Mucosa of stomach (tissue), 1 donor: ENCODE results near the gene L1CAM.

Source experiments
- H3K27me3 ChIP-seq: one replicate; pipeline ENCODE4 v1.7.0; 2013; ENCODE audit warnings: mild to moderate bottlenecking, low read length; ENCODE audit not compliant: control insufficient read depth, insufficient read depth
- H3K36me3 ChIP-seq: one replicate; pipeline ENCODE4 v1.7.0; 2013; ENCODE audit warnings: low read length; ENCODE audit not compliant: control insufficient read depth, insufficient read depth
- H3K4me1 ChIP-seq: one replicate; pipeline ENCODE4 v1.7.0; 2013; ENCODE audit warnings: mild to moderate bottlenecking, low read length; ENCODE audit not compliant: control insufficient read depth, insufficient read depth
- H3K4me3 ChIP-seq: one replicate; pipeline ENCODE4 v1.7.0; 2013; ENCODE audit warnings: low read length
- H3K9ac ChIP-seq: one replicate; pipeline ENCODE4 v1.7.0; 2013; ENCODE audit warnings: mild to moderate bottlenecking, low read length, moderate library complexity
- H3K9me3 ChIP-seq: one replicate; pipeline ENCODE4 v1.7.0; 2013; ENCODE audit warnings: mild to moderate bottlenecking, low read length, moderate library complexity; ENCODE audit not compliant: control insufficient read depth
- donor health status: Pancreatic carcinoma.

The L1CAM gene, protein sequence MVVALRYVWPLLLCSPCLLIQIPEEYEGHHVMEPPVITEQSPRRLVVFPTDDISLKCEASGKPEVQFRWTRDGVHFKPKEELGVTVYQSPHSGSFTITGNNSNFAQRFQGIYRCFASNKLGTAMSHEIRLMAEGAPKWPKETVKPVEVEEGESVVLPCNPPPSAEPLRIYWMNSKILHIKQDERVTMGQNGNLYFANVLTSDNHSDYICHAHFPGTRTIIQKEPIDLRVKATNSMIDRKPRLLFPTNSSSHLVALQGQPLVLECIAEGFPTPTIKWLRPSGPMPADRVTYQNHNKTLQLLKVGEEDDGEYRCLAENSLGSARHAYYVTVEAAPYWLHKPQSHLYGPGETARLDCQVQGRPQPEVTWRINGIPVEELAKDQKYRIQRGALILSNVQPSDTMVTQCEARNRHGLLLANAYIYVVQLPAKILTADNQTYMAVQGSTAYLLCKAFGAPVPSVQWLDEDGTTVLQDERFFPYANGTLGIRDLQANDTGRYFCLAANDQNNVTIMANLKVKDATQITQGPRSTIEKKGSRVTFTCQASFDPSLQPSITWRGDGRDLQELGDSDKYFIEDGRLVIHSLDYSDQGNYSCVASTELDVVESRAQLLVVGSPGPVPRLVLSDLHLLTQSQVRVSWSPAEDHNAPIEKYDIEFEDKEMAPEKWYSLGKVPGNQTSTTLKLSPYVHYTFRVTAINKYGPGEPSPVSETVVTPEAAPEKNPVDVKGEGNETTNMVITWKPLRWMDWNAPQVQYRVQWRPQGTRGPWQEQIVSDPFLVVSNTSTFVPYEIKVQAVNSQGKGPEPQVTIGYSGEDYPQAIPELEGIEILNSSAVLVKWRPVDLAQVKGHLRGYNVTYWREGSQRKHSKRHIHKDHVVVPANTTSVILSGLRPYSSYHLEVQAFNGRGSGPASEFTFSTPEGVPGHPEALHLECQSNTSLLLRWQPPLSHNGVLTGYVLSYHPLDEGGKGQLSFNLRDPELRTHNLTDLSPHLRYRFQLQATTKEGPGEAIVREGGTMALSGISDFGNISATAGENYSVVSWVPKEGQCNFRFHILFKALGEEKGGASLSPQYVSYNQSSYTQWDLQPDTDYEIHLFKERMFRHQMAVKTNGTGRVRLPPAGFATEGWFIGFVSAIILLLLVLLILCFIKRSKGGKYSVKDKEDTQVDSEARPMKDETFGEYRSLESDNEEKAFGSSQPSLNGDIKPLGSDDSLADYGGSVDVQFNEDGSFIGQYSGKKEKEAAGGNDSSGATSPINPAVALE

DNA sequence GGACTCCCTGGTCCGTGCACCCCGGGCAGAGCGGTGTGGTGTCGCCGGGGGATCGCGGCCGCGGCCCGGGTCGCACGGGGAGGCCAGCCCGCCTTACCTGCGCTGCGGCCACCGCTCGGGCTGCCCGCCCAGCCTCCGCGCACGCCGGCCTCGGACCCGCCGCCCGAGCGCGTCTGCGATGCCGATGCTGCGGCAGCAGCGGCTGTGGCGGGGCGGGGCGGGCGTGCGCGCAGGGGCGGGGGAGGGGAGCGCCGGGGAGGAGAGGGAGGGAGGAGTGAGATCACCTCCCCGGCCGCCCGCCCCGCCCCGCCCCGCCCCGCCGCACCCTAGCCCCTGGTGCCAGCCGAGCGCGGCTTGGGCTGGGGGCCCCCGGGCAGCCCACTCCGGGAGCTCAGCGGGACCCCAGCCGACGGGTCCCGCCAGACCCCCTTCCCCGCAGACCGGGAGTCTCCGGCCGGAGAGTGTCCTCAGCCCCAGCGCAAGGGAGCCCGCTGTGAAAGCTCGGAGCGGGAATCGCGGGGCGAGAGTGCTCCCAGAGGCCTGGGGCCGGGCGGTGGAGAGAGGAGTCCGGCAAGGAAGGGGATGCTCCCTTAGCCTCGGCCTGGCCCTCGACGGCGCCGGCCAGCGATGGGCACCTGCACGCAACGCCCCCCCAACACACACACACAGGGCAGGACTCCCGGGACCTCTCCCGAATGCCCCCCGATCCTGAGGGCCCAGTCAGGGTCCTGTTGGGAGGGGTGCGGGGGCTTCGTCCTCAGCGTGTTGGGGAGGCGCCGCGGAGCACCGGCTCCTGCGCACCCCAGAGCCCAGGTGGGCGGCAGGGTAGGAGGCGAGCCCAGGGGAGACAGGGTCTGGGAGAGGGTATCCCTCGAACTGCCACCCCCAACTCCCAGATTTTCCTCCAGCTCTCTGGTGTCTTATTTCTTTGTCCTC, at the start of gene L1CAM:
Gene L1CAM, minus strand, starts transcription at position 206 of the 936 bp plus-strand sequence. CDS start 10,337 bp downstream, outside the sequence.
- Histone ChIP-seq H3K4me1 (peaks cover 6% of the 10 kb centered on the region), H3K9ac (no peak within 1 kb of the TSS), H3K36me3 (no peaks in the 10 kb centered on the region), H3K27me3 (peaks cover 36% of the 10 kb centered on the region), H3K4me3 (no peak within 1 kb of the TSS), H3K9me3 (no peaks in the 10 kb centered on the region)

GRCh38 chrX:153935326-153935851, 49.4 kb upstream of the L1CAM start:
- Histone ChIP-seq H3K4me1 (peaks cover 5% of the 10 kb centered on the region), H3K9me3 (no peaks in the 10 kb centered on the region), H3K36me3 (no peaks in the 10 kb centered on the region), H3K4me3 (no peak overlapping the region), H3K9ac (no peak overlapping the region), H3K27me3 (no peaks in the 10 kb centered on the region)

GRCh38 chrX:153934762-153935325, 48.9 kb upstream of the L1CAM start, which contains the start of gene NAA10:
Gene NAA10 (minus strand): TSS chrX:153935037. CDS start chrX:153934904, 133 bp downstream.
- Histone ChIP-seq H3K4me1 (peaks cover 5% of the 10 kb centered on the region), H3K4me3 (peak within 1 kb of the TSS; percentile 2), H3K36me3 (no peaks in the 10 kb centered on the region), H3K9ac (peak within 1 kb of the TSS; percentile 34), H3K9me3 (no peaks in the 10 kb centered on the region), H3K27me3 (no peaks in the 10 kb centered on the region)

DNA sequence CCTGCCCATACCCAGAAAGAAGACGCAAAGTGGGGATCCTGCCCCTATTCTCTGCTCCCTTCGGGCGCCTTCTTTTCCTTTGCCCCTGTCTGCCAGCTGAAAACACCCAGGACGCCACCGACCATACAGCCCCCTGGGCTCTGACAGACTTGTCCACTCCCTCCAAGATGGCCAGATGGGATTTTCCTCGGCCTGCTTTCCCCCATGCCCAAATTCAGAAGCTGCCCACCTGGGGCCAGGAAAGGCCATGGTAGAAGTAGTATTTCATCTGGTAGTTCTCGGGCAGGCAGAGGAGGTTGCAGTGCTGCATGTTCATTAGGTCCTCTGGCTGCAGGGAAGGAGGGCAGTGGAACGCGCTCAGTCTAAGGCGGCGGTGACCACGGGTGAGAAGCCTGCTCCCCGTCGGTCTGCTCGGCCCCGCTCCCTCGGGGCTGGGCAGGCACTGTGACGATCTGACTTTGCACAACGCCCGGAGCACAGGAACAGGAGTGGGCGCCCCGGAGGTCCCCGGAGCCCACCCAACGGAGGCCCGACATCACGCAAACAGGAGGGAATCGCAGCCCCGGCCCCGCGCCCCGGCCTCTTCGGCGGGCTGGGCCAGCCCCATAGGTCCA, 48.3 kb upstream of the L1CAM start:
- peaks cover 10% of the 10 kb centered on the region for H3K4me1 ChIP-seq
- H3K4me3 ChIP-seq, result peak overlapping the region; percentile 2
- peak overlapping the region; percentile 34 for H3K9ac ChIP-seq
- H3K36me3 ChIP-seq, result no peaks in the 10 kb centered on the region
- H3K27me3 ChIP-seq, result no peaks in the 10 kb centered on the region
- no peaks in the 10 kb centered on the region for H3K9me3 ChIP-seq

DNA sequence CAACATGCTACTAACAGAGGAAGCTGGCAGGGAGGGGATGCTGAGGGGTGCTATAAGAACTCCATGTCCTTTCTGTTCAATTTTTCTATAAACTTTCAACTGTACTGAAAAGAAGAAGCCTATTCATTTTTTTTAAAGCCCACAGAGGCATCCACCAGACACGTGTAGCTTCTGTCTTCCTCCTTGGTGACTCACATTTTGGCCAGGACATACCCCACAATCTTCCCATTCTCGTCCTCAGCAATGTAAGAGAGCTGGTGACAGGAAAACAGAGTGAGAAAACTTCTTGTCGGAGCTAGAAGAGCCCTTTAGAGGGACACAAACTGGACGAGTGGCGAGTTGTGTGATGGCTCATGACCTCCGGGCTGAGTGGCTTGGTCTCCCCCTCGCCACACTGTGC, 47.8 kb upstream of the L1CAM start:
- Histone ChIP-seq H3K9ac (peak overlapping the region; percentile 34), H3K4me1 (peaks cover 12% of the 10 kb centered on the region), H3K4me3 (peak overlapping the region; percentile 2)

DNA sequence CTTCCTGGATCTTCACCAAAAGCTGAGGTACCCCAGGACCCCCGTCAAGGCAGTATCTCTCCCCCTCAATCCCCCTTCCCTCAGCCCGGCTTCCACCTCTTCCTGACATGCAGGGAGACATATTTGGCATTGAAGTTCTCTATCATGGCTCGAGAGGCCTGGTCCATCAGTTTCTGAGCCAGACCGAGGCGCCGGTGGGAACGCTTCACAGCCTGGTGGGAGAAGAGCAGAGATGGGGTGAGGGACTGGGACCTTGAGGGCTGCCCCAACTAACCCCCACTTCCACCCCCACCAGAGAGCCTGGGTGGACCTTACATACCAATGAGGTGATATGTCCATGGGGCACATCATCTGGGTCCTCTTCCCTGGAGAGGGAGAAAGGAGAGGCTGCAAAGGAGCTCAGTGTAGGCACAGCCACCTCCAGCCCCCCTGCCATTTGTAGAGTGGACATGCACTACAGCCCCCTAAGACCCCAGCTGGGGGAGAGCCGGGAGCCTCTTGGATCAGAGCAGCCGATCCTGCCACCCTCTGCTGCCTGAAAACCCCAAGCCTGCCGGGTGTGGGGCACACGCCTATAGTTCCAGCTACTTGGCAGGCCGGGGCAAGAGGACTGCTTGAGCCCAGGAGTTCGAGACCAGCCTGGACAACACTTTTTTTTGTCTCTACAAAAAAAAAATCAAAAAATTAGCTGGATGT, 46.4 kb upstream of the L1CAM start:
- H3K9ac ChIP-seq, result no peak overlapping the region
- H3K9me3 ChIP-seq, result no peaks in the 10 kb centered on the region
- no peak overlapping the region for H3K4me3 ChIP-seq
- peaks cover 12% of the 10 kb centered on the region for H3K4me1 ChIP-seq
- H3K27me3 ChIP-seq, result no peaks in the 10 kb centered on the region
- H3K36me3 ChIP-seq, result no peaks in the 10 kb centered on the region

More for the DNA sequence above, 47.8 kb upstream of the L1CAM start:
- Histone ChIP-seq H3K36me3 (no peaks in the 10 kb centered on the region), H3K27me3 (no peaks in the 10 kb centered on the region), H3K9me3 (no peaks in the 10 kb centered on the region)

DNA sequence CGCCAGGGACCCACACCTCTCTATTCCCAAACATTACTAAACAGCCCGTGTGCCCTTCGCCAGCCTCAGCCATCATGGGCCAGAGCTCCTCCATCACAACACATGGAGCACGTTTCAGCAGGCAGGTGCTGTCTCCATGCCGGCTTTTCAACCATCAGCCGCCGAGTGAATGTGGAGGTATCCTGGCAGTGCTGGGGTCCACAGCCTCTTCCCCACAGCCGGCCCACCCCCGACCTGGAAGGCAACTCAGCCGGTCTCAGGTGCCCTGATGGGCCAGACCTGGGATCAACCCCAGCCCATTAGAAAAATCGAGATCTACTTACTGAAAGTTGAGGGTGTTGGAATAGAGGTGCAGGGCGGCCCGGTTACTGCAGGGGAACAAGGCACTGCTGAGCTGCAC, 45.8 kb upstream of the L1CAM start:
- Histone ChIP-seq H3K4me1 (peaks cover 17% of the 10 kb centered on the region), H3K4me3 (no peak overlapping the region), H3K9me3 (no peaks in the 10 kb centered on the region)

DNA sequence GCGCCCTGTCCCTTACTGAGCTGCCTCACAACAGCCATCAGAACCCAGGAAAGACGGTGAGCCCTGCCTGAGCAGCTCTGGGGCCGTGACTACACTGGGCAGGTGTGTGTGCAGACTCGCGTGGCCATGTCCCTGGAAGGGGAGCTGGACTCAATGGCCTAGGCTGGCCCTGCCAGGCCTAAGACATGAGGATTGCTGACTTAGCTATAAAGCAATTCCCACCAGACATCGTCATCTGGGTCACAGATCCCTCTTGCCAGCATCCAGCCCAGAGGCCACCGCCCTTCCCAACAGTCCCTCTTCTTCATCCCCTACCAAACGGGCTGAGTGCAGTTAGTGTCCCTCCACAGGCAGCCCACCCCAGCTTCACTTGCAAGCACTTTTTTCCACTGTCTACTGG, 45.2 kb upstream of the L1CAM start:
- Histone ChIP-seq H3K4me1 (peaks cover 23% of the 10 kb centered on the region), H3K27me3 (no peaks in the 10 kb centered on the region), H3K4me3 (no peak overlapping the region), H3K9ac (no peak overlapping the region), H3K36me3 (no peaks in the 10 kb centered on the region), H3K9me3 (no peaks in the 10 kb centered on the region)

More for the DNA sequence above, 45.8 kb upstream of the L1CAM start:
- H3K27me3 ChIP-seq, result no peaks in the 10 kb centered on the region
- no peaks in the 10 kb centered on the region for H3K36me3 ChIP-seq
- no peak overlapping the region for H3K9ac ChIP-seq

DNA sequence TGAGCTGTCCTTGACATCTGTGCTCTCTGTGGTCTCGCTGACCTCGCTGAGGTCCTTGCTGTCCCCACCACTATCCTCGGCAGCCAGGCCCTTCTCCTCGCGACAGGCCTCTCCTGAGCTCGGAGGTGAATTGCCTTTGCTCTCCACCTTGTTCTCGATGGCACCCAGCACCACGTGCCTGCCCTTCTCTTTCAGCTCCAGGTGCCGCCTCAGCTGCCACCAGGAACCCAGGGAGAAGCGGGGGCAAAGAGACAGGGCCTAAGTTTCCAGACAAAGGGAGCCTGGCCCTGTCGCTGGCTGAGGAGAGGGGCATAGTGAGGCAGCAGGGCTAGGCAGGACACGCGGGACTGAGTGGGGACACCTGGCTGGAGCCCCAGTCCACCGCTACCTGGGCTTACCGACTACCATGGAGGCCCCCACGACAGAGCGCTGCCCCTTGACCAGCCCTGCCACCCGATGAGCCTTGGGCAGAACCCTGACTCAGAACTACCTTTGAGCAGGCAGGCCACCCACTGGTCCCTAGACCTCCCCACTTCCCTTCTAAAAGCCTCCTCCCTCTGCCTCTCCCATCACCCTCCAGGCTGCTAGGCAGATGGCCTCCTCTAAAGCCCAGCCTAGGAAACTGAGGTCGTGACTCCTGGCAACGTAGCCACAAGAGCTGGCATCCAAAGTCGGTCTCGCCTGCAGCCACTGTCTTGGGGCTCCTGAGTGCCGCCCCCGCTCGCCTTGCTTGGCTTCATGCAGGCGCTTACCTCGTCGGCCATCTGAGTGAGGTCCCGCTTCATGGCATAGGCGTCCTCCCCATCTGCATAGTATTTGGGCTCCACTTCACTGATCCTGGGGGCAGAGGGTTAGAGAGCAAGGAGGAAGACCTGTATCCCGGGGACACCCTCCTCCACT, 44.3 kb upstream of the L1CAM start:
- no peak overlapping the region for H3K4me3 ChIP-seq
- no peaks in the 10 kb centered on the region for H3K9me3 ChIP-seq
- no peak overlapping the region for H3K9ac ChIP-seq
- H3K27me3 ChIP-seq, result no peaks in the 10 kb centered on the region
- H3K4me1 ChIP-seq, result peaks cover 23% of the 10 kb centered on the region
- H3K36me3 ChIP-seq, result no peaks in the 10 kb centered on the region
